K562 (cell line): Measurements from ENCODE around the gene CPB1. TPM values are rescaled to one million over a fixed set of nuclear protein-coding genes. Genes with fewer than 3 reads are reported as not detected.

Experiments used
- ATAC-seq: fragments of 200-7000 bp; cut with Tn5 transposase; 3 replicates; pipeline ENCODE4 v1.9.1; 2020; ENCODE audit warnings: moderate library complexity
- BruUV-seq: library from RNA; stranded (reverse); fragments of 400-500 nt; replicated peaks from 2 replicates; lab custom pipeline; 2021; lab: Mats Ljungman, UMichigan
- CTCF ChIA-PET: fragments of 300-600 bp; formaldehyde crosslinking; extraction: SDS; loops from one replicate; lab custom pipeline; 2021; ENCODE audit warnings: low intra/inter-chr PET ratio; lab: Yijun Ruan, JAX
- POLR2A ChIA-PET: fragments of 300-600, 350-650 bp; sonication (Branson Sonifier 250); formaldehyde crosslinking; extraction: SDS; loops from one replicate; lab custom pipeline; 2021; ENCODE audit warnings: antibody characterized with exemption, inconsistent platforms; lab: Yijun Ruan, JAX
- DNase-seq, 4 experiments: peaks; one replicate each; pipeline versions ENCODE4 v3.0.0 to v3.0.0-alpha.2; 2011 to 2018; ENCODE audit warnings: low spot score in 3 of 4, mixed read lengths in 3 of 4; ENCODE audit errors: extremely low read depth in 1 of 4
- FAIRE-seq: peaks from 2 replicates; lab custom pipeline; 2011; peaks lifted over from hg19 to GRCh38; lab: Jason Lieb, UNC
- H2AFZ ChIP-seq: 2 replicates; pipeline ENCODE4 v1.6.0; 2011; ENCODE audit warnings: low read depth, low read length, control low read depth, inconsistent platforms
- H3K27ac ChIP-seq: fragments of 200-600 bp; 3 replicates; pipeline ENCODE4 v1.8.0; 2011; ENCODE audit warnings: low read depth, mild to moderate bottlenecking, control low read depth, inconsistent platforms, low read length, moderate library complexity, mixed read lengths; ENCODE audit errors: extremely low read depth
- H3K27me3 ChIP-seq, 2 experiments: fragments of 300-600 bp in 1 of 2; 2 replicates in 1 of 2; 3 replicates in 1 of 2; pipeline versions ENCODE4 v1.6.0 to v1.8.0; 2011; ENCODE audit warnings: inconsistent platforms in 2 of 2, low read length in 2 of 2, mild to moderate bottlenecking in 1 of 2, mixed read lengths in 1 of 2, moderate library complexity in 1 of 2; ENCODE audit not compliant: control insufficient read depth in 2 of 2, insufficient read depth in 2 of 2
- H3K36me3 ChIP-seq: fragments of 300-600 bp; 3 replicates; pipeline ENCODE4 v1.8.0; 2011; ENCODE audit warnings: mild to moderate bottlenecking, low read length, inconsistent platforms; ENCODE audit not compliant: control insufficient read depth, insufficient read depth
- H3K4me1 ChIP-seq, 2 experiments: fragments of 200-600 bp in 1 of 2; replicated peaks in 1 of 2; 2 replicates in 1 of 2; 3 replicates in 1 of 2; pipeline versions ENCODE4 v1.5.1 to v1.8.0; 2011; ENCODE audit warnings: inconsistent platforms in 2 of 2, low read length in 2 of 2, mild to moderate bottlenecking in 1 of 2, mixed read lengths in 1 of 2, moderate library complexity in 1 of 2; ENCODE audit not compliant: control insufficient read depth in 2 of 2, insufficient read depth in 2 of 2
- H3K4me2 ChIP-seq: 2 replicates; pipeline ENCODE4 v1.6.1; 2011; ENCODE audit warnings: low read length, control low read depth, inconsistent platforms, mixed read lengths; ENCODE audit not compliant: insufficient read depth
- H3K4me3 ChIP-seq: fragments of 200-600 bp; sonication (generic), shearing (Covaris generic); 2 replicates; pipeline ENCODE4 v1.5.1; 2016; ENCODE audit warnings: control low read depth, inconsistent platforms
- H3K79me2 ChIP-seq: fragments of 200-600 bp; 3 replicates; pipeline ENCODE4 v1.8.0; 2011; ENCODE audit warnings: low read length, inconsistent platforms; ENCODE audit not compliant: control insufficient read depth, insufficient read depth
- H3K9ac ChIP-seq, 2 experiments: 2 replicates each; pipeline versions ENCODE4 v1.6.0 to v1.6.1; 2011; ENCODE audit warnings: low read depth in 2 of 2, low read length in 2 of 2, control low read depth in 1 of 2, inconsistent platforms in 1 of 2, mild to moderate bottlenecking in 1 of 2, mixed read lengths in 1 of 2; ENCODE audit not compliant: insufficient read depth in 1 of 2
- H3K9me1 ChIP-seq: one replicate; pipeline ENCODE4 v1.6.0; 2011; ENCODE audit warnings: inconsistent platforms, mild to moderate bottlenecking, low read length, moderate library complexity; ENCODE audit not compliant: control insufficient read depth, insufficient read depth
- H3K9me3 ChIP-seq: replicated peaks from 2 replicates; pipeline ENCODE4 v1.5.1; 2011; ENCODE audit warnings: low read depth, low read length, inconsistent platforms; ENCODE audit not compliant: control insufficient read depth, insufficient read depth
- H4K20me1 ChIP-seq: replicated peaks from 2 replicates; pipeline ENCODE4 v1.6.1; 2011; ENCODE audit warnings: low read length, inconsistent platforms, mixed read lengths; ENCODE audit not compliant: control insufficient read depth, insufficient read depth
- ERF ChIP-seq: fragments of 450-650 bp; formaldehyde crosslinking; IDR thresholded peaks from 2 replicates; pipeline ENCODE4 v1.4.0; 2020; ENCODE audit warnings: mild to moderate bottlenecking, mixed read lengths
- L3MBTL2 ChIP-seq: fragments of 450-650 bp; IDR thresholded peaks from 2 replicates; pipeline ENCODE4 v1.6.1; 2016; ENCODE audit warnings: mild to moderate bottlenecking, moderate library complexity
- MTA2 ChIP-seq: fragments of 450-650 bp; IDR thresholded peaks from 2 replicates; pipeline ENCODE4 v1.6.1; 2016; ENCODE audit warnings: low read depth
- PPARD ChIP-seq: fragments of 250-450 bp; sonication (Bioruptor Pico); IDR thresholded peaks from 2 replicates; pipeline ENCODE4 v1.8.0; 2022; ENCODE audit warnings: inconsistent platforms, mild to moderate bottlenecking, moderate library complexity
- RBBP5 ChIP-seq: fragments of 200-600 bp; sonication (generic); IDR thresholded peaks from 2 replicates; pipeline ENCODE4 v1.6.1; 2012; ENCODE audit warnings: borderline replicate concordance, mild to moderate bottlenecking, low read length, control low read depth, inconsistent platforms; ENCODE audit not compliant: insufficient read depth, poor library complexity, severe bottlenecking
- RHOXF2B ChIP-seq: fragments of 250-450 bp; sonication (Bioruptor Pico); conservative IDR thresholded peaks from 2 replicates; pipeline ENCODE4 v1.5.1; 2021
- SREBF1 ChIP-seq: fragments of 150-350 bp; IDR thresholded peaks from 2 replicates; pipeline ENCODE4 v1.6.1; 2014; ENCODE audit warnings: antibody characterized with exemption, low read depth, low read length, borderline replicate concordance
- ZNF551 ChIP-seq: fragments of 250-450 bp; sonication (Bioruptor Pico); IDR thresholded peaks from 2 replicates; pipeline ENCODE4 v1.5.0; 2021; ENCODE audit warnings: mild to moderate bottlenecking, moderate library complexity
- WGBS: fragments of 100-300 bp; shearing (Covaris generic); methylation state at CpG from one replicate; pipeline ENCODE4 v1.1.6; 2016; ENCODE audit warnings: low coverage, mixed read lengths; ENCODE audit not compliant: insufficient coverage; ENCODE audit errors: missing lambda C conversion rate; 5-methylcytosine and 5-hydroxymethylcytosine counted together
- in situ Hi-C: fragments of 300-500 bp; cut with MboI; formaldehyde crosslinking; loops from 4 replicates; pipeline ENCODE4 v1.15.0; 2018; ENCODE audit warnings: inconsistent platforms, mixed read lengths
- intact Hi-C: fragments of 100-400 bp; cut with micrococcal nuclease; formaldehyde crosslinking; loops from 2 replicates; pipeline ENCODE4 v1.14.2; 2022
- polyA plus RNA-seq, 8 experiments: library from polyadenylated mRNA; depleted of rRNA in 4 of 8; stranded (reverse) in 5 of 8; unstranded in 3 of 8; fragments of >200 nt; fragmentation: Nextera tagmentation in 2 of 8; fragmentation: Illumina TruSeq in 1 of 8; extraction: Ambion mirVana in 2 of 8; extraction: Trizol in 1 of 8; gene quantifications; 2 replicates each; pipeline versions ENCODE4 v1.2.1 to v1.2.3, GENCODE V29; 2011 to 2014; ENCODE audit warnings: inconsistent platforms in 1 of 8, missing spikeins in 1 of 8
- total RNA-seq, 7 experiments: library from RNA; depleted of rRNA in 6 of 7; stranded (reverse); fragments of >200 nt in 6 of 7; fragmentation: Illumina TruSeq in 2 of 7; extraction: Trizol in 2 of 7; gene quantifications; 2 replicates each; pipeline versions ENCODE4 v1.2.1 to v1.2.3, GENCODE V29; 2011 to 2021; ENCODE audit warnings: low replicate concordance in 1 of 7
- TF ChIP-seq, protein P1 (sequence below), 3 experiments: IDR thresholded peaks in 2 of 3; conservative IDR thresholded peaks in 1 of 3; 2 replicates each; pipeline ENCODE4 v1.5.1; 2011 to 2012; ENCODE audit warnings: low read length in 3 of 3, mild to moderate bottlenecking in 3 of 3, control low read depth in 2 of 3, improper control_type of control experiment in 1 of 3, inconsistent platforms in 1 of 3, low read depth in 1 of 3, mixed read lengths in 1 of 3, moderate library complexity in 1 of 3; ENCODE audit not compliant: insufficient read depth in 2 of 3
- TF ChIP-seq, protein P2 (sequence below): sonication (generic); formaldehyde crosslinking; IDR thresholded peaks from 2 replicates; pipeline ENCODE4 v1.8.0; 2023; ENCODE audit warnings: mild to moderate bottlenecking, missing genetic modification reagents

Gene CPB1
- total and polyA plus RNA-seq, 9 of the 15 experiments (the other 6 are each of a cell fraction or from before 2014, with no cell fraction given), result 3.7 TPM; not detected in 8

DNA sequence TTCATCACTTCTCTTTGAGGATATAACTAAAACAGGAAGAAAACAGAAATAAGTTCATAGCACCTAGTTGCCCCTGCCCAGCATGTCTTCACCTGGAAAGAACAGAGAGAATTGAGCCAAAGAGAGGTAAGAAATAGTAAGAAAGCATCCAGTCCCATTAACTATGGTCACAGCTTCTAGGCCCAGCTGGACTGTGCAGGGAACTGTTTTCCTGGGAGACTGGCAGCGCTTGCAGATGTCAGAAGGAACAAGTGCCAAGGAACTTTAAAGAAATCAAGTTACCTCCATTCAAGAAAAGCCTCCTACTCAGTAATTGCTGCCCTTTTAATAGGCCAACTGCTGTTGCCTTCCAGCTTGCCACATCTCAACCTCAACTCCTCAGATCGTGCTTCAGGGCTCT lies 17.8 kb upstream of the CPB1 start:
- FAIRE-seq (no peak), ATAC-seq (no peak), DNase-seq (no peak)
- intact Hi-C loops, result no loop called here
- no peaks in the 10 kb centered on the region for H3K4me1 ChIP-seq
- H3K79me2 ChIP-seq, result no peaks in the 10 kb centered on the region
- BruUV-seq, result no TSS peak
- H3K27ac ChIP-seq, result no peak overlapping the region
- H2AFZ ChIP-seq, result no peak overlapping the region
- no peaks in the 10 kb centered on the region for H3K9me1 ChIP-seq
- ChIA-PET CTCF (no interaction called here), POLR2A (no interaction called here)
- WGBS, result 0% methylated on average over 2 of the region's 2 CpGs
- H3K4me2 ChIP-seq, result no peak overlapping the region
- H3K9me3 ChIP-seq, result no peaks in the 10 kb centered on the region
- no peaks in the 10 kb centered on the region for H4K20me1 ChIP-seq
- H3K27me3 ChIP-seq, result no peaks in the 10 kb centered on the region
- H3K9ac ChIP-seq, result no peak overlapping the region
- H3K4me3 ChIP-seq, result no peak overlapping the region
- in situ Hi-C loops, result no loop called here
- H3K36me3 ChIP-seq, result no peaks in the 10 kb centered on the region
- no peak for TF ChIP-seq RBBP5
- TF ChIP-seq, protein P1, sequence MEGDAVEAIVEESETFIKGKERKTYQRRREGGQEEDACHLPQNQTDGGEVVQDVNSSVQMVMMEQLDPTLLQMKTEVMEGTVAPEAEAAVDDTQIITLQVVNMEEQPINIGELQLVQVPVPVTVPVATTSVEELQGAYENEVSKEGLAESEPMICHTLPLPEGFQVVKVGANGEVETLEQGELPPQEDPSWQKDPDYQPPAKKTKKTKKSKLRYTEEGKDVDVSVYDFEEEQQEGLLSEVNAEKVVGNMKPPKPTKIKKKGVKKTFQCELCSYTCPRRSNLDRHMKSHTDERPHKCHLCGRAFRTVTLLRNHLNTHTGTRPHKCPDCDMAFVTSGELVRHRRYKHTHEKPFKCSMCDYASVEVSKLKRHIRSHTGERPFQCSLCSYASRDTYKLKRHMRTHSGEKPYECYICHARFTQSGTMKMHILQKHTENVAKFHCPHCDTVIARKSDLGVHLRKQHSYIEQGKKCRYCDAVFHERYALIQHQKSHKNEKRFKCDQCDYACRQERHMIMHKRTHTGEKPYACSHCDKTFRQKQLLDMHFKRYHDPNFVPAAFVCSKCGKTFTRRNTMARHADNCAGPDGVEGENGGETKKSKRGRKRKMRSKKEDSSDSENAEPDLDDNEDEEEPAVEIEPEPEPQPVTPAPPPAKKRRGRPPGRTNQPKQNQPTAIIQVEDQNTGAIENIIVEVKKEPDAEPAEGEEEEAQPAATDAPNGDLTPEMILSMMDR (IDR thresholded peaks at IDR 0.05 in 2 of 3, conservative IDR thresholded peaks at IDR 0.05 in 1 of 3; ENCODE audit: insufficient read depth in 2 of 3, low read depth in 1 of 3, low read length in 3 of 3), result no peak
- TF ChIP-seq SREBF1, result no peak
- no peak for TF ChIP-seq L3MBTL2
- TF ChIP-seq RHOXF2B (CRISPR knock-in tag), result no peak
- no peak for TF ChIP-seq ERF (CRISPR knock-in tag)
- TF ChIP-seq, protein P2, sequence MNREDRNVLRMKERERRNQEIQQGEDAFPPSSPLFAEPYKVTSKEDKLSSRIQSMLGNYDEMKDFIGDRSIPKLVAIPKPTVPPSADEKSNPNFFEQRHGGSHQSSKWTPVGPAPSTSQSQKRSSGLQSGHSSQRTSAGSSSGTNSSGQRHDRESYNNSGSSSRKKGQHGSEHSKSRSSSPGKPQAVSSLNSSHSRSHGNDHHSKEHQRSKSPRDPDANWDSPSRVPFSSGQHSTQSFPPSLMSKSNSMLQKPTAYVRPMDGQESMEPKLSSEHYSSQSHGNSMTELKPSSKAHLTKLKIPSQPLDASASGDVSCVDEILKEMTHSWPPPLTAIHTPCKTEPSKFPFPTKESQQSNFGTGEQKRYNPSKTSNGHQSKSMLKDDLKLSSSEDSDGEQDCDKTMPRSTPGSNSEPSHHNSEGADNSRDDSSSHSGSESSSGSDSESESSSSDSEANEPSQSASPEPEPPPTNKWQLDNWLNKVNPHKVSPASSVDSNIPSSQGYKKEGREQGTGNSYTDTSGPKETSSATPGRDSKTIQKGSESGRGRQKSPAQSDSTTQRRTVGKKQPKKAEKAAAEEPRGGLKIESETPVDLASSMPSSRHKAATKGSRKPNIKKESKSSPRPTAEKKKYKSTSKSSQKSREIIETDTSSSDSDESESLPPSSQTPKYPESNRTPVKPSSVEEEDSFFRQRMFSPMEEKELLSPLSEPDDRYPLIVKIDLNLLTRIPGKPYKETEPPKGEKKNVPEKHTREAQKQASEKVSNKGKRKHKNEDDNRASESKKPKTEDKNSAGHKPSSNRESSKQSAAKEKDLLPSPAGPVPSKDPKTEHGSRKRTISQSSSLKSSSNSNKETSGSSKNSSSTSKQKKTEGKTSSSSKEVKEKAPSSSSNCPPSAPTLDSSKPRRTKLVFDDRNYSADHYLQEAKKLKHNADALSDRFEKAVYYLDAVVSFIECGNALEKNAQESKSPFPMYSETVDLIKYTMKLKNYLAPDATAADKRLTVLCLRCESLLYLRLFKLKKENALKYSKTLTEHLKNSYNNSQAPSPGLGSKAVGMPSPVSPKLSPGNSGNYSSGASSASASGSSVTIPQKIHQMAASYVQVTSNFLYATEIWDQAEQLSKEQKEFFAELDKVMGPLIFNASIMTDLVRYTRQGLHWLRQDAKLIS, result no peak
- TF ChIP-seq MTA2, result no peak
- TF ChIP-seq ZNF551 (CRISPR knock-in tag), result no peak
- TF ChIP-seq PPARD, result no peak
